Body of pancreas (tissue), 4 donors: ENCODE results near the gene SSC5D. TPM values are rescaled to one million over a fixed set of nuclear protein-coding genes. Genes with fewer than 3 reads are reported as not detected.

Experiments
- ATAC-seq: fragments of 150-250 bp; one replicate; pipeline ENCODE4 v1.9.1; 2016
- DNase-seq, 4 donors: peaks; one replicate each; pipeline ENCODE4 v3.0.0-alpha.2; 2019
- H3K27ac ChIP-seq, 4 donors: fragments of 200-600 bp; sonication (generic); 1 replicate in 3 of 4; 2 replicates in 1 of 4; pipeline versions ENCODE4 v1.5.1 to v1.6.1; 2016 to 2019; ENCODE audit warnings: mild to moderate bottlenecking in 1 of 4, mixed read lengths in 1 of 4, moderate library complexity in 1 of 4
- H3K27me3 ChIP-seq, 2 donors: fragments of 200-600 bp; sonication (generic); one replicate each; pipeline ENCODE4 v1.6.0; 2016; ENCODE audit warnings: mild to moderate bottlenecking in 1 of 2
- H3K36me3 ChIP-seq, 2 donors: fragments of 200-600 bp; sonication (generic); replicated peaks in 1 of 2; 2 replicates each; pipeline ENCODE4 v1.5.1; 2016; ENCODE audit warnings: low read depth in 2 of 2; ENCODE audit not compliant: insufficient read depth in 1 of 2
- H3K4me1 ChIP-seq: fragments of 200-600 bp; sonication (generic); one replicate; pipeline ENCODE4 v1.6.0; 2016
- H3K4me3 ChIP-seq, 2 donors: fragments of 200-600 bp; sonication (generic); 1 replicate in 1 of 2; 2 replicates in 1 of 2; pipeline ENCODE4 v1.5.1; 2016 to 2019
- H3K9me3 ChIP-seq, 3 donors: fragments of 200-600 bp; sonication (generic); 1 replicate in 2 of 3; 2 replicates in 1 of 3; pipeline ENCODE4 v1.5.1; 2016
- POLR2A ChIP-seq, 3 donors: fragments of 450-650 bp; IDR thresholded peaks; one replicate each; pipeline ENCODE4 v1.6.1; 2016; ENCODE audit warnings: antibody characterized with exemption in 3 of 3, mild to moderate bottlenecking in 2 of 3
- WGBS, 2 donors: methylation state at CpG; one replicate each; pipeline ENCODE4 v1.1.5; 2017; 5-methylcytosine and 5-hydroxymethylcytosine counted together
- intact Hi-C: fragments of 100-400 bp; cut with DNase I; formaldehyde crosslinking; loops from one replicate; pipeline ENCODE4 v1.15.1; 2023
- total RNA-seq, 2 donors: library from RNA; depleted of rRNA; stranded (reverse); fragments of >200 nt; gene quantifications; one replicate each; pipeline ENCODE4 v1.1.0, GENCODE V29; 2016
- TF ChIP-seq, protein P1 (sequence below), 7 experiments: fragments of 450-650 bp in 4 of 7; fragments of 200-600 bp in 3 of 7; sonication (generic) in 3 of 7; IDR thresholded peaks; one replicate each; pipeline ENCODE4 v1.5.1; 2016 to 2019; ENCODE audit warnings: antibody characterized with exemption in 7 of 7

The SSC5D gene
- total RNA-seq, 2 donors from 2014 or later: 2.6 to 3.3 TPM

GRCh38 chr19:55491546-55492360 lies 3.5 kb downstream of the SSC5D start:
- peaks cover 12% of the 10 kb centered on the region for H3K4me1 ChIP-seq

DNA sequence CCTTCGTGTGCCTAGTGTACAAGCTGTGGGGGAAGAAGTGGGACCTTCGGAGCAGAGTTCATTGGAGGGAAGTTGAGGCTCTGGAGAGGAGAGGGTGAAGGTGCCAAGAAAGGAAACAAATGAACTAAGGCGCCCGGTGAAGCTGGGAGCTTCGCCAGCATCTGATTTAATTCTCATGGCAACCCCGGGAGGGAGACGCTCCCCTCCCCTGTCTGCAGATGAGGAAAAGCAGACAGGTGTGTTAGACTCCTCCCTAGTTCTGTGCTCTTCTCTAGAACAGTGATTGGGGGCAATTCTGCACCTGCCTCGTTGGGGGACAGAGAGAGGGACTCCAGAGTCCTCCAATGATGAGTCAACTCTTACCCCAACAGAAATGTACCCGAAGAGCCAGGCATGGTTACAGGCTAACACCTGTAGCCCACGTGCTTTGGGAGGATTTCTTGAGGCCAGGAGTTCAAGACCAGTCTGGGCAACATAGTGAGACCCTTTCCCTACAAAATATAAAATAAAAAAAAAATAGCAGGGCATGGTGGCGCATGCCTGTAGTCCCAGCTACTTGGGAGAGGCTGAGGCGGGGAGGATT lies 4.2 kb downstream of the SSC5D start:
- WGBS, 2 donors: 28 to 29% methylated on average over 12 of the region's 12 CpGs
- H3K9me3 ChIP-seq: no peaks in the 10 kb centered on the region
- ATAC-seq (no peak), DNase-seq (no peak)
- intact Hi-C loops: no loop called here
- H3K36me3 ChIP-seq: no peaks in the 10 kb centered on the region
- H3K27ac ChIP-seq: no peak overlapping the region
- no peak overlapping the region for H3K4me3 ChIP-seq
- no peaks in the 10 kb centered on the region for H3K27me3 ChIP-seq
- TF ChIP-seq, protein P1, sequence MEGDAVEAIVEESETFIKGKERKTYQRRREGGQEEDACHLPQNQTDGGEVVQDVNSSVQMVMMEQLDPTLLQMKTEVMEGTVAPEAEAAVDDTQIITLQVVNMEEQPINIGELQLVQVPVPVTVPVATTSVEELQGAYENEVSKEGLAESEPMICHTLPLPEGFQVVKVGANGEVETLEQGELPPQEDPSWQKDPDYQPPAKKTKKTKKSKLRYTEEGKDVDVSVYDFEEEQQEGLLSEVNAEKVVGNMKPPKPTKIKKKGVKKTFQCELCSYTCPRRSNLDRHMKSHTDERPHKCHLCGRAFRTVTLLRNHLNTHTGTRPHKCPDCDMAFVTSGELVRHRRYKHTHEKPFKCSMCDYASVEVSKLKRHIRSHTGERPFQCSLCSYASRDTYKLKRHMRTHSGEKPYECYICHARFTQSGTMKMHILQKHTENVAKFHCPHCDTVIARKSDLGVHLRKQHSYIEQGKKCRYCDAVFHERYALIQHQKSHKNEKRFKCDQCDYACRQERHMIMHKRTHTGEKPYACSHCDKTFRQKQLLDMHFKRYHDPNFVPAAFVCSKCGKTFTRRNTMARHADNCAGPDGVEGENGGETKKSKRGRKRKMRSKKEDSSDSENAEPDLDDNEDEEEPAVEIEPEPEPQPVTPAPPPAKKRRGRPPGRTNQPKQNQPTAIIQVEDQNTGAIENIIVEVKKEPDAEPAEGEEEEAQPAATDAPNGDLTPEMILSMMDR (IDR thresholded peaks at IDR 0.05): no peak
- no peak for TF ChIP-seq POLR2A (IDR thresholded peaks at IDR 0.05)
- peaks cover 5% of the 10 kb centered on the region for H3K4me1 ChIP-seq

More at GRCh38 chr19:55491546-55492360, 3.5 kb downstream of the SSC5D start:
- Histone ChIP-seq H3K27me3 (no peaks in the 10 kb centered on the region), H3K9me3 (no peaks in the 10 kb centered on the region), H3K27ac (no peak overlapping the region), H3K36me3 (no peaks in the 10 kb centered on the region), H3K4me3 (no peak overlapping the region)
- 59 to 64% methylated on average over 17 to 19 of the region's 24 CpGs for WGBS, 2 donors
- DNase-seq: no peak
- no peak for TF ChIP-seq POLR2A (IDR thresholded peaks at IDR 0.05)
- TF ChIP-seq, protein P1 (IDR thresholded peaks at IDR 0.05): no peak
- intact Hi-C loops: no loop called here
- ATAC-seq: no peak

- intact Hi-C loops: no loop called here
- WGBS, 2 donors: 35 to 52% methylated on average over 15 to 18 of the region's 18 CpGs
- H3K27ac ChIP-seq: peak overlapping the region in 1 of 4 donors; percentile 55
- no peak for TF ChIP-seq POLR2A (IDR thresholded peaks at IDR 0.05)
- TF ChIP-seq, protein P1 (IDR thresholded peaks at IDR 0.05): no peak
- H3K4me3 ChIP-seq: no peak overlapping the region
- DNase-seq (no peak), ATAC-seq (no peak)
- H3K27me3 ChIP-seq: no peaks in the 10 kb centered on the region
- no peaks in the 10 kb centered on the region for H3K9me3 ChIP-seq
- H3K4me1 ChIP-seq: no peaks in the 10 kb centered on the region
- no peaks in the 10 kb centered on the region for H3K36me3 ChIP-seq
Measured at GRCh38 chr19:55493052-55493644, 4.9 kb downstream of the SSC5D start.

- 26 to 51% methylated on average over 13 to 32 of the region's 38 CpGs for WGBS, 2 donors
- Histone ChIP-seq H3K9me3 (no peaks in the 10 kb centered on the region), H3K36me3 (no peaks in the 10 kb centered on the region), H3K27me3 (no peaks in the 10 kb centered on the region), H3K27ac (peak overlapping the region in 1 of 4 donors; percentile 55), H3K4me3 (no peak overlapping the region), H3K4me1 (no peaks in the 10 kb centered on the region)
- no peak for TF ChIP-seq POLR2A (IDR thresholded peaks at IDR 0.05)
- TF ChIP-seq, protein P1 (IDR thresholded peaks at IDR 0.05): no peak
- ATAC-seq (no peak), DNase-seq (no peak)
- intact Hi-C loops: no loop called here
Measured at GRCh38 chr19:55493645-55494171, 5.5 kb downstream of the SSC5D start.
